ENCODE data around the gene GSAP. TPM values are rescaled to one million over a fixed set of nuclear protein-coding genes. Genes with fewer than 3 reads are reported as not detected.

Gene GSAP
- total RNA-seq, 4 donors from 2014 or later, result 14.3 to 25.5 (median 22.0) TPM

DNA sequence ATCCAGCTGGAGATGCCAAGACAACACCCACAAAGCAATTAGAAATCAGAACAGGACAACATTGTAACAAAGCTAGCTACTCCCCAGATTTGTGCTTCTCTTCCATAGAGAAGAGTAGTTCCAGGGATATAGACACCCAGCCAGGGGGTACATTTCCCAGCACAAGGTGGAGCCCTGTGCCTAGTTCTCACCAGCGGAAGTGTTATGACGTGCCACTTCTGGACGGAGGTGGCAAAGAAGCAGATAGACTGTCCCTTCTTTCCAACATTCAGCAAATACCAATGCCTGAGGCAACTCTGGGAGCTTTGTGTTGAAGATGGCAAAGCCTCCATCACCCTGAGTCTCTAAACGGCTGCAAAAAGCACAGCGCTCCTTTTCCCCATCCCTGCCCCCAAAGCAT is 23.4 kb upstream of the GSAP start:
- WGBS, 2 donors, result 27 to 53% methylated on average over 5 of the region's 5 CpGs
- H3K36me3 ChIP-seq, result no peaks in the 10 kb centered on the region
- peak in 1 of 2 donors; percentile 48 for DNase-seq (ENCODE audit: low spot score in 2 of 2)
- H3K9me3 ChIP-seq, result no peaks in the 10 kb centered on the region
- peaks cover 0 to 10% (median 4%) of the 10 kb centered on the region in 4 donors for H3K4me1 ChIP-seq
- no peaks in the 10 kb centered on the region for H3K27me3 ChIP-seq
- H3K27ac ChIP-seq, result no peak overlapping the region
- peak in 1 of 2 donors; percentile 8 for TF ChIP-seq EP300 (IDR thresholded peaks at IDR 0.05)
- TF ChIP-seq, protein P1, sequence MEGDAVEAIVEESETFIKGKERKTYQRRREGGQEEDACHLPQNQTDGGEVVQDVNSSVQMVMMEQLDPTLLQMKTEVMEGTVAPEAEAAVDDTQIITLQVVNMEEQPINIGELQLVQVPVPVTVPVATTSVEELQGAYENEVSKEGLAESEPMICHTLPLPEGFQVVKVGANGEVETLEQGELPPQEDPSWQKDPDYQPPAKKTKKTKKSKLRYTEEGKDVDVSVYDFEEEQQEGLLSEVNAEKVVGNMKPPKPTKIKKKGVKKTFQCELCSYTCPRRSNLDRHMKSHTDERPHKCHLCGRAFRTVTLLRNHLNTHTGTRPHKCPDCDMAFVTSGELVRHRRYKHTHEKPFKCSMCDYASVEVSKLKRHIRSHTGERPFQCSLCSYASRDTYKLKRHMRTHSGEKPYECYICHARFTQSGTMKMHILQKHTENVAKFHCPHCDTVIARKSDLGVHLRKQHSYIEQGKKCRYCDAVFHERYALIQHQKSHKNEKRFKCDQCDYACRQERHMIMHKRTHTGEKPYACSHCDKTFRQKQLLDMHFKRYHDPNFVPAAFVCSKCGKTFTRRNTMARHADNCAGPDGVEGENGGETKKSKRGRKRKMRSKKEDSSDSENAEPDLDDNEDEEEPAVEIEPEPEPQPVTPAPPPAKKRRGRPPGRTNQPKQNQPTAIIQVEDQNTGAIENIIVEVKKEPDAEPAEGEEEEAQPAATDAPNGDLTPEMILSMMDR (IDR thresholded peaks at IDR 0.05), result peak; percentile 14 to 46 (median 24)
- TF ChIP-seq POLR2A (IDR thresholded peaks at IDR 0.05), result no peak
- no peak overlapping the region for H3K4me3 ChIP-seq

DNA sequence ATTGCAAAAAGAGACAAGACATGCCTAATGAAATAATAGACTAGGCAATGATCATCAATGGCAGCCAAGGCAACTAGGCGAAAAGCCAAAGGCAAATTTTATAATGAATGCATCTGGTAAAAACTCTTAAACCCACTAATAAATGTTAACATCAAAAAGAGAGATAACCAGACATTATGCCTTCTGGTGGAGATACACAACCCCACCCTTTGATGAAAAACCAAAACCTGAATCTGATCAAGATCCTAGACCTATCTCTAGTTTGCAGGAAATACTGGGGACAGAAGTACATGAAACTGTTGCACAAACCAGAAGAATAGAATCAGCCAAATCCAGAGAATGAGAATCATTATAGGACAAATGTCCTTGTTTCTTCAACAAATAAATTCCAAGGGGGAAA is 22.0 kb upstream of the GSAP start:
- Histone ChIP-seq H3K27ac (no peak overlapping the region), H3K27me3 (no peaks in the 10 kb centered on the region), H3K36me3 (no peaks in the 10 kb centered on the region), H3K9me3 (no peaks in the 10 kb centered on the region), H3K4me3 (no peak overlapping the region), H3K4me1 (peaks cover 0 to 10% (median 4%) of the 10 kb centered on the region in 4 donors)
- no peak for TF ChIP-seq EP300 (IDR thresholded peaks at IDR 0.05)
- TF ChIP-seq, protein P1 (IDR thresholded peaks at IDR 0.05), result no peak
- no peak for DNase-seq (ENCODE audit: low spot score in 2 of 2)
- 97 to 98% methylated on average over 1 of the region's 1 CpG for WGBS, 2 donors

DNA sequence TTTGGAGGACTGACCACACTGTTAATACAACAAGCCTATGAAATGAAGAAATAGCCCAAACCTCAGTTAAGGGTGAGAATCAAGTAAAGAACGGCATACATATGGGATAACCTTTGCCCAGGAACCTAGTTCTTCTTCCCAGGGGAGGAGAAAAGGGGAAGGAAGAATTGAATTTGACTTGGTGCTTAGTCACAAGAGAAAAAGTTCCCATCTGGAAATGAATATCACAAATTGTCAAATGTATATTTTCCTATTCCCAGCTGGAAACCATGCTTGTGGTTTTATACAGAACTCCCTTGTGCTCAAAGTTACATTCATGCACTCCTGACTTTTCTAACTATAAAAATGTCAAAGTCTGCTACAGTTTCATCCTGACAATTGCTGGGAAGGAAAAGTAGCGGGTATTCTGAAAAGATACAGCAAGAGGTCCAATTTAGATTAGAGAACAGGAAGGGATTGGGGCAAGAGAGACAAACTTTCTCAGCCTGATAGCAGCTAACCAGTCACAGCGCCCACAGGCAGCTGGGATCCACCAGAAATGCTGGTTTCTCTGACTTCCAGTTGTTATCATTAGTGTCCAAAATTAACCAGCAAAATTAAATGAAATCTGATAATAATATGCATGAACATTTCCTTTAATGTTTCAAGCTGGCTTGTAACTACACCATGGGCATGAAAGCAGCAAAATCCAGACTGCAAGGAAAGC is 18.6 kb upstream of the GSAP start:
- H3K9me3 ChIP-seq, result no peaks in the 10 kb centered on the region
- no peaks in the 10 kb centered on the region for H3K27me3 ChIP-seq
- no peak overlapping the region for H3K27ac ChIP-seq
- TF ChIP-seq POLR2A (IDR thresholded peaks at IDR 0.05), result no peak
- TF ChIP-seq, protein P1 (IDR thresholded peaks at IDR 0.05), result no peak
- no peak for TF ChIP-seq EP300 (IDR thresholded peaks at IDR 0.05)
- H3K36me3 ChIP-seq, result no peaks in the 10 kb centered on the region
- no peak overlapping the region for H3K4me3 ChIP-seq
- WGBS, 2 donors, result 68 to 70% methylated on average over 3 of the region's 3 CpGs
- peaks cover 0 to 8% (median 3%) of the 10 kb centered on the region in 4 donors for H3K4me1 ChIP-seq
- no peak for DNase-seq (ENCODE audit: low spot score in 2 of 2)

DNA sequence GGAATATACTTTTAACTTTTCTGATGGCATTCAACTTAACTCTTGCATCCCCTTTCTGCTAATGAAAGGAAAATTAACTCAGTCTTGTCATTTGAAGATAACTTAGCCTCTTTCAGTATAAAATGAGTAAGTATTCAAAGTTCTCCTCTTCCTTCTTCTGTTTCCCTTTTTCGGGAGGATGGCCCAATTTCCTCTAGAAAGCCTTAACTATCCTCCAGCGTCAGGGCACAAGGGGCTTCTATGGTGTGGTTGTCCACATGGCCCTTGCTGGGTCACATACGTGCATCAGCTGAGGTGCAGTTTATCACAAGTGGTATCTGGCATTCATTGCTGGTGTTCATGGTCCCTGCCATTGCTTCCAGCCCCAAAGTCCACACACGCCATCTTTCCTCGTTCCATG is 17.8 kb upstream of the GSAP start:
- H3K4me3 ChIP-seq, result no peak overlapping the region
- TF ChIP-seq POLR2A (IDR thresholded peaks at IDR 0.05), result no peak
- no peak for TF ChIP-seq EP300 (IDR thresholded peaks at IDR 0.05)
- TF ChIP-seq, protein P1 (IDR thresholded peaks at IDR 0.05), result no peak
- H3K4me1 ChIP-seq, result no peaks in the 10 kb centered on the region
- no peak overlapping the region for H3K27ac ChIP-seq
- no peaks in the 10 kb centered on the region for H3K9me3 ChIP-seq
- H3K27me3 ChIP-seq, result no peaks in the 10 kb centered on the region
- 85 to 89% methylated on average over 5 of the region's 5 CpGs for WGBS, 2 donors
- DNase-seq (ENCODE audit: low spot score in 2 of 2), result no peak
- H3K36me3 ChIP-seq, result no peaks in the 10 kb centered on the region

DNA sequence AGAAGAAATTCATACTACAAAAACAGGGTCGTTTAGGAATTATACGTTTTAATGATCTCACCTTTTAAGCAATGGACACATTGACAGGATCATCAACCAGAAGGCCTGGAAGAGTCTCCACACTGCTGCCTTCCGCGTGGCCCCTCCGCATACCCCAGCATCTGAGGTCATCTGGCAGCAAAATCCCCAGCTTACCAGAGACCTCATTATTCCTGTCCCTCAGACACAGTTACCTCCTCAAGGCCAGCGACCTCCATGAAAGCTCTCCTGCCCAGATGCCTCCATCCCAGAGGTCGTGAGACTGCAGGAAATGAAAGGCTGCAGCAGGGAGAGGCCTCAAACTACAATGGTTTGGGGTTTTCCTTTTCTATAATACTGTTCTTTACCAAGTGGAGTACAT is 14.8 kb upstream of the GSAP start:
- 58 to 63% methylated on average over 7 of the region's 7 CpGs for WGBS, 2 donors
- no peak for DNase-seq (ENCODE audit: low spot score in 2 of 2)
- no peaks in the 10 kb centered on the region for H3K9me3 ChIP-seq
- H3K36me3 ChIP-seq, result no peaks in the 10 kb centered on the region
- no peak for TF ChIP-seq POLR2A (IDR thresholded peaks at IDR 0.05)
- no peak for TF ChIP-seq EP300 (IDR thresholded peaks at IDR 0.05)
- TF ChIP-seq, protein P1 (IDR thresholded peaks at IDR 0.05), result no peak
- H3K4me3 ChIP-seq, result no peak overlapping the region
- H3K27me3 ChIP-seq, result no peaks in the 10 kb centered on the region
- no peak overlapping the region for H3K27ac ChIP-seq
- H3K4me1 ChIP-seq, result peaks cover 0 to 22% (median 13%) of the 10 kb centered on the region in 4 donors
